Thyroid gland (tissue), 4 donors: ENCODE measurements around the gene MOG.

Source experiments
- CTCF ChIP-seq, 6 experiments: fragments of 200-600 bp in 3 of 6; fragments of 450-650 bp in 3 of 6; sonication (generic) in 3 of 6; IDR thresholded peaks; one replicate each; pipeline ENCODE4 v1.5.1; 2016 to 2019; ENCODE audit warnings: antibody characterized with exemption in 6 of 6, mild to moderate bottlenecking in 2 of 6, inconsistent platforms in 1 of 6, moderate library complexity in 1 of 6
- POLR2A ChIP-seq, 2 donors: fragments of 450-650 bp; IDR thresholded peaks; one replicate each; pipeline ENCODE4 v1.6.1; 2017; ENCODE audit warnings: antibody characterized with exemption in 2 of 2, mild to moderate bottlenecking in 2 of 2, moderate library complexity in 1 of 2

- TF ChIP-seq CTCF (IDR thresholded peaks at IDR 0.05) (no peak), POLR2A (IDR thresholded peaks at IDR 0.05) (no peak)
These were observed 32.4 kb upstream of the MOG start for GRCh38 chr6:29624520-29624961.
